PC-9 (cell line): ENCODE data around the gene NMB. TPM values are rescaled to one million over a fixed set of nuclear protein-coding genes. Genes with fewer than 3 reads are reported as not detected.

Experiments
- BruUV-seq: library from RNA; stranded (reverse); fragments of 400-500 nt; replicated peaks from 2 replicates; lab custom pipeline; 2021; lab: Mats Ljungman, UMichigan
- CTCF ChIA-PET: fragments of 300-600 bp; sonication (Branson Sonifier 250); formaldehyde crosslinking; loops from one replicate; lab custom pipeline; 2022; ENCODE audit warnings: antibody characterized with exemption; lab: Charles Lee
- POLR2A ChIA-PET: fragments of 300-600 bp; sonication (Branson Sonifier 250); formaldehyde crosslinking; loops from one replicate; lab custom pipeline; 2022; ENCODE audit warnings: antibody characterized with exemption; ENCODE audit not compliant: unreplicated experiment; lab: Charles Lee
- DNase-seq, 2 experiments: peaks; one replicate each; pipeline versions ENCODE4 v3.0.0 to v3.0.0-alpha.2; 2015 to 2022; ENCODE audit warnings: mixed read lengths in 1 of 2
- H2AFZ ChIP-seq: fragments of 200-600 bp; sonication (generic); 2 replicates; pipeline ENCODE4 v1.8.1; 2017; ENCODE audit warnings: antibody characterized with exemption
- H3F3A ChIP-seq: fragments of 200-600 bp; sonication (generic); 2 replicates; pipeline ENCODE4 v1.8.1; 2017; ENCODE audit warnings: antibody characterized with exemption, mild to moderate bottlenecking, low read depth; ENCODE audit not compliant: insufficient read depth
- H3K27ac ChIP-seq: fragments of 200-600 bp; sonication (generic); 2 replicates; pipeline ENCODE4 v1.6.1; 2016; ENCODE audit warnings: mixed run types
- H3K27me3 ChIP-seq: fragments of 200-600 bp; sonication (generic); 2 replicates; pipeline ENCODE4 v1.6.1; 2016; ENCODE audit warnings: low read depth, mixed run types; ENCODE audit not compliant: insufficient read depth
- H3K36me3 ChIP-seq: fragments of 200-600 bp; sonication (generic); 2 replicates; pipeline ENCODE4 v1.6.1; 2016; ENCODE audit warnings: low read depth, mixed run types
- H3K4me1 ChIP-seq: fragments of 200-600 bp; sonication (generic); replicated peaks from 2 replicates; pipeline ENCODE4 v1.6.1; 2016; ENCODE audit warnings: mixed run types; ENCODE audit not compliant: insufficient read depth
- H3K4me2 ChIP-seq: fragments of 200-600 bp; sonication (generic); 2 replicates; pipeline ENCODE4 v1.6.1; 2017; ENCODE audit warnings: mixed run types
- H3K4me3 ChIP-seq: fragments of 200-600 bp; sonication (generic); 2 replicates; pipeline ENCODE4 v1.6.1; 2016; ENCODE audit warnings: mixed run types
- H3K79me2 ChIP-seq: fragments of 200-600 bp; sonication (generic); 2 replicates; pipeline ENCODE4 v1.6.1; 2017; ENCODE audit warnings: low read depth, mixed run types
- H3K9me2 ChIP-seq: fragments of 200-600 bp; sonication (generic); 2 replicates; pipeline ENCODE4 v1.8.1; 2017; ENCODE audit warnings: mild to moderate bottlenecking; ENCODE audit not compliant: insufficient read depth
- H3K9me3 ChIP-seq: fragments of 200-600 bp; sonication (generic); 2 replicates; pipeline ENCODE4 v1.8.1; 2016; ENCODE audit warnings: low read depth; ENCODE audit not compliant: insufficient read depth
- H4K20me1 ChIP-seq: fragments of 200-600 bp; sonication (generic); 2 replicates; pipeline ENCODE4 v1.8.1; 2017; ENCODE audit not compliant: insufficient read depth
- CTCF ChIP-seq: fragments of 200-600 bp; sonication (generic); conservative IDR thresholded peaks from 2 replicates; pipeline ENCODE4 v1.6.1; 2017; ENCODE audit warnings: mixed run types, antibody characterized with exemption, mild to moderate bottlenecking, moderate library complexity
- EZH2 ChIP-seq: fragments of 200-600 bp; sonication (generic); IDR thresholded peaks from 2 replicates; pipeline ENCODE4 v1.8.0; 2017; ENCODE audit warnings: antibody characterized with exemption, low read depth
- intact Hi-C: fragments of 100-400 bp; cut with micrococcal nuclease; formaldehyde crosslinking; loops from one replicate; pipeline ENCODE4 v1.10.0; 2022; ENCODE audit not compliant: unreplicated experiment
- total RNA-seq: library from RNA; stranded (reverse); gene quantifications from 2 replicates; pipeline ENCODE4 v1.2.3, GENCODE V29; 2021

NMB gene
- total RNA-seq, 1 experiment from 2014 or later, result 77.1 TPM

- ChIA-PET POLR2A (no interaction called here), CTCF (no interaction called here)
- Histone ChIP-seq H3K79me2 (no peaks in the 10 kb centered on the region), H3K9me3 (peaks cover 28% of the 10 kb centered on the region), H3K4me2 (no peak overlapping the region), H3K36me3 (peaks cover 24% of the 10 kb centered on the region), H3K9me2 (no peaks in the 10 kb centered on the region), H3K27me3 (no peaks in the 10 kb centered on the region), H3K4me1 (no peaks in the 10 kb centered on the region), H3F3A (no peaks in the 10 kb centered on the region), H3K4me3 (no peak overlapping the region), H3K27ac (no peak overlapping the region), H4K20me1 (no peaks in the 10 kb centered on the region), H2AFZ (no peak overlapping the region)
- intact Hi-C loops, result no loop called here
- TF ChIP-seq CTCF, result no peak
- no peak for TF ChIP-seq EZH2
- no peak for DNase-seq
- no TSS peak for BruUV-seq
Observed at GRCh38 chr15:84621358-84621979, 36.5 kb downstream of the NMB start.

- intact Hi-C loops, result no loop called here
- Histone ChIP-seq H3K9me2 (no peaks in the 10 kb centered on the region), H3K9me3 (peaks cover 28% of the 10 kb centered on the region), H3F3A (no peaks in the 10 kb centered on the region), H3K4me2 (no peak overlapping the region), H4K20me1 (no peaks in the 10 kb centered on the region), H3K79me2 (no peaks in the 10 kb centered on the region), H3K4me3 (no peak overlapping the region), H3K27ac (no peak overlapping the region), H3K27me3 (no peaks in the 10 kb centered on the region), H3K36me3 (peaks cover 24% of the 10 kb centered on the region), H2AFZ (no peak overlapping the region), H3K4me1 (no peaks in the 10 kb centered on the region)
- no TSS peak for BruUV-seq
- no peak for DNase-seq
- no peak for TF ChIP-seq EZH2
- no peak for TF ChIP-seq CTCF
- POLR2A ChIA-PET, result no interaction called here
- CTCF ChIA-PET, result no interaction called here
Observed at GRCh38 chr15:84620626-84621025, 37.4 kb downstream of the NMB start.

- Histone ChIP-seq H3K9me2 (no peaks in the 10 kb centered on the region), H3F3A (no peaks in the 10 kb centered on the region), H4K20me1 (no peaks in the 10 kb centered on the region), H3K4me1 (no peaks in the 10 kb centered on the region), H3K36me3 (peaks cover 12% of the 10 kb centered on the region; the same call in 1 of the 2 replicates), H3K27me3 (no peaks in the 10 kb centered on the region), H3K4me3 (no peak overlapping the region), H3K27ac (no peak overlapping the region), H2AFZ (no peak overlapping the region), H3K4me2 (no peak overlapping the region), H3K79me2 (no peaks in the 10 kb centered on the region), H3K9me3 (peaks cover 13% of the 10 kb centered on the region; the same call in 1 of the 2 replicates)
- intact Hi-C loops, result no loop called here
- no TSS peak for BruUV-seq
- POLR2A ChIA-PET, result interaction anchor here (0.7 kb wide), 1 partner anchor 136 kb away, joined by 4 read pairs; no protein-coding TSS in a partner anchor
- DNase-seq, result no peak
- TF ChIP-seq CTCF (no peak), EZH2 (no peak)
- CTCF ChIA-PET, result interaction anchor here (0.6 kb wide), 1 partner anchor 145 kb away, joined by 3 read pairs; no protein-coding TSS in a partner anchor
Observed at GRCh38 chr15:84616235-84616634, 41.8 kb downstream of the NMB start.
